Tongue (tissue), 2 donors: ENCODE data around the gene SLC46A3. TPM values are rescaled to one million over a fixed set of nuclear protein-coding genes. Genes with fewer than 3 reads are reported as not detected.
"Not testable (repeated sequence)": the region's sequence is repeated elsewhere in the genome, so short reads cannot be mapped to it uniquely, and the experiment has no call there.

Experiments used
- DNase-seq: peaks from one replicate; pipeline ENCODE4 v3.0.0-alpha.2; 2015
- total RNA-seq: library from RNA; depleted of rRNA; stranded (reverse); fragments of >200 nt; gene quantifications from one replicate; pipeline ENCODE4 v1.2.3, GENCODE V29; 2014

Gene SLC46A3
- total RNA-seq, 1 donor from 2014 or later: 2.2 TPM

DNA sequence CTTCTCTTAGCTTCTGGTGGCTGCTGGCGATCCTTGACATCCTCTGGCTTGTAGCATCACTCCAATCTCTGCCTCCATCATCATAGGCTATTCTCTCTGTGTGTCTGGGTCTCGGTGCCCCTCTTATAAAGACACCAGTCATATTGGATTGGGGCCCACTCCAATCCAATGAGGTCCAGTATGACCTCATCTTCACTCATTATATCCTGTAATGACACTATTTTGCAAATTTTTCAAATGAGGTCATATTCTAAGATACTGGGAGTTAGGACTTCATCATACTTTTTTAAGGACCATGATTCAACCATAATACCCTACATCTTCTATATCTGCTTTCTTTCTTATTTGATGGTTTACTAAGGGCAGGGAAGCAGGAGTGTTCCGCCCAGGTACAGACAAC lies 12.0 kb upstream of the SLC46A3 start:
- no peak for DNase-seq

DNA sequence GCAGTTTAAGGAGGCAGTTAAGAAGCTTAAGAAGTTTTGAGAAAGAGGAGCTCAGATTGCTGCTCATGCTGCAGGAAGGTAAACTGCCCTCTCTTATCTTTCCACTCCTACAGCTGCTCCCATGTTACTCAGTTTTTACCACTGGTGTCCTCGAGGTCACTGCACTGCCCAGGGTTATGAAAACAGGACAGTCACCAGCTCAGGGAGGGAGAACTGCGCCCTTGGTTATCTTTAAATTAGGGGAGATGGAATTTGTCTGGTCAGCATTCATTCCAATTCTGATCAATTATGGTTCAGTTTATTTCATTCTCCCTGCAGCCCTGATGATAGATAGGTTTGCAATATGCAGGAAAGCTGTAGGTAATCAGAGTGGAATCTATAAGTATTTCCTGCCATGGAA lies 10.8 kb upstream of the SLC46A3 start:
- DNase-seq: no peak

DNA sequence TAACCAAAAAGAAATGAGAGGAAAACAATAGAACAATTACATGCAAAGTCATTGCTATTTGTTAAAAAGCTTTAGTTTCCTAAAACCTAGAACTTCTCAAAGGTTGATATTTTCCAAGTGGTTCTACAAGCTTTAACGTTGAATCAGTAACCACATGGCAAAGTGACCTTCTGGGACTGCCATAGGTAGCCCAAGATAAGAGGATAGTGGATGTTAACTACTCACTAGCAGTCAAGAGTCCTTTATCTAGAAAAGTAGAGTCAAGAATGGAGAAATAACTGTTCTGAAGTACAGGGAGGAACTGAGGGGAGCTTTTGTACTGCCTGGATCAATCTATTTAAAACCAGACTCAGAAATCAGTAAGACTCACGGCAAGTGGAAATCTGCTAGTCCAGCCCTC lies 9.9 kb upstream of the SLC46A3 start:
- DNase-seq: no peak

GRCh38 chr13:28725046-28725610 lies 6.4 kb upstream of the SLC46A3 start:
- DNase-seq: no peak

DNA sequence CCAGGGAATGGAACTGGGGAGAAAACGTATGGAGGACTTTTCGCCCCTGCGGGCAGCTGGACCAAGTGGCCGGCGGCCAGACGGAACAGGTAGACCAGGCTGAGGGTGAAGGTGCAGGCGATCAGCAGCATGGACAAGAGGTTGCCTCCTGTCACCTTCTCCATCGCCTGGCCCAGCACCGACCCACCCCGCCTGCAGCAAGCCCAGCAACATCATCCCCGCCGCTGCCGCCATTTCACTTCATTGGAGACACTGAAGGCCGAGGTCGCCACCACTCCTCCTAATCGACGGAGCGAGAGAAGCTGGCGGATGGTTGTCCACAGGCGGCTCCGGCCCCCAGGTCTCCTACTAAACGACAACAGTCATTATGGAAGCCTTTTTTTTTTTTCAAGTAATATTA lies 5.0 kb upstream of the SLC46A3 start:
- DNase-seq: no peak

DNA sequence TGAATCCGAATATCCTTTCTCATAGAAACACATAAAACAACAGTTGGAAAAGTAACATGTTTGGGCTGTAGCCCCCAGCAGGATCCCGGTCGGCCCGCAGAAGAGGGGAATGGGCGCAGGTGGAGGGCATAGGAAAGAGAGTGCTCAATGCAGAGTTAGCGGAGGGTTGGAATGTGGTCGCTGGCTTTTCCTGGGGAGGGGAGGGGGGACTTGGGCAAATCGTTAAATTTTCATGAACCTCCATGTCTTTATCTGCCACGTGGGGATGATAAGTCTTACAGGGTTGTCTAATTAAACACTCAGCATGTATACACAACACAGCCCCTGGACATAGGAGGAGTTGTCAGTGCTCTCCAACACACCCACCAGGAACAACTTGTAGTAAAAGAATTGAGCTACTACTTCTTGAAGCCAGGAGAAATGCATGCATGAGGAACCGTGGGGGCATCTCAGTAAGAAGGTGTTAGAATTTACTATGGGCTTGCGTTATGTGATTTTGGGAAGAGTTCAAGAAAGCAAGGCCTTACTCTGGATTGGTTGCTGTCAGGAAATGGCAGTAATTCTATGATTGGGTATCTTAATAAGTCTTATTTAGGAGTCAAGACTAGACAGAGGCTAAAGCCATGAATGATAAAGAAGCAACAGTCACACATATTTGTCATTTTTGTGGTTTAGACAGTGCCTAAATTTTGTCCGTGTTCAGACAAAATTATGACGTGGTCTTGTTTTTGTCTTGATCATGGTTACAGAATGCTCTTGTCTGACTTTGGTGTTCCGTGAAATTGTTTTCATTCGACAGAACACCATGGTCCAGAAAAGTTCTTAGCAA lies 671 bp upstream of the SLC46A3 start:
- no peak for DNase-seq

DNA sequence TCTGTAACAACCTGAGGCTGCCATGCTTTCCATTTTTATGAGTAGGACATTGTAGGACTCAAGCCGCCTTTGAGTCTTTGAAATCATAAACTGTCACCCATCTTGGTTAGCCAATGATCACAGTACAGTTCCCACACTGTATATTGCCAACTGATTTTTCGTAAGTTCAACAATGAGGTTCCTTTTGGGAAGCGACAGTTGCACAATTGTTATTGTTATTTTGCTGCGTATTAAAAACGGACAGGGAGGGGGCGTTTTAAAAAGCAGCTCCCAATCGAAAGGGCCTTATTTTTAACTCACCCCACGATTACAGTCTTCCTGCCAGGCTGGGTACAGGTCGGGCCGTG lies 601 bp downstream of the SLC46A3 start:
- DNase-seq: peak; percentile 24

GRCh38 chr13:28717170-28717569 lies 1.6 kb downstream of the SLC46A3 start:
- DNase-seq: no peak

DNA sequence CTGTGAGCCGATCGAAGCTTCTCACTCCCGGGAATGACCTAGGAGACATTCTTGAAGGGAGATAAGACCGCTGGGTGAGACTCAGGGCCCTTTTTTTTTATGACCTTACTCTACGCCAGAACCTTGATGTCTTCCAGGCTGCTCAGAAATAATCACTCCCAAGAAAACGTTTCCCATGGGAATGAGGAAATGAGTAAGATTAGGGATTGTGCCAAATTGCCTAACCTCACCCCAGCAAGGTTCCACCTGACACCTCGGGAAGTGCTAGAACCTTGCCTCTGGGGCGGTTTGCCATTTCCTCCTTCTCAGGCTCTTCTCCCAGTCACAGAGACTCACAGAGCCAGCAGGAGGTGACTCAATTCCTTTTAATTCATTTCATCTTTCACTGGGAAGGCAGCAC lies 2.3 kb downstream of the SLC46A3 start:
- no peak for DNase-seq

- DNase-seq: no peak
These were observed 4.1 kb downstream of the SLC46A3 start for GRCh38 chr13:28714651-28715050.

DNA sequence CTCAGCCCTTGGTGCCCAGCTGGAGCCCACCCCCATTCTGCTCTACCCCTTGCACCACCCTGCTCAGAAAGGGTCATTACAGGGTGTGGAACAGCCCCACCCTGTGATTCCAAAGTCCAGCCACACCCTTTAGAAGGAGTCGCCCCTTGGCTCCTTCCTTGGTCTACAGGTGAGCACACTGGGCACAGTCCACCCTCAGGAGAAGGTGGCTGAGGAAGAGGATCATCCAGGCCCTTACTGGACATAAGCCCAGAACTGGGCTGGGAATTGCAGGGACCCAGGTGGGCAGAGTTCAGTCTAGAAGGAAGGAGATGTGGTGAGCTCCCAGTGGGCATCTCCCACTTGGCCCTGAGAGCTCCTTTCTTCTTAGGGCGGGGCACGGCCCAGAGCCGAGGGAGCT lies 8.6 kb downstream of the SLC46A3 start:
- DNase-seq: no peak

DNA sequence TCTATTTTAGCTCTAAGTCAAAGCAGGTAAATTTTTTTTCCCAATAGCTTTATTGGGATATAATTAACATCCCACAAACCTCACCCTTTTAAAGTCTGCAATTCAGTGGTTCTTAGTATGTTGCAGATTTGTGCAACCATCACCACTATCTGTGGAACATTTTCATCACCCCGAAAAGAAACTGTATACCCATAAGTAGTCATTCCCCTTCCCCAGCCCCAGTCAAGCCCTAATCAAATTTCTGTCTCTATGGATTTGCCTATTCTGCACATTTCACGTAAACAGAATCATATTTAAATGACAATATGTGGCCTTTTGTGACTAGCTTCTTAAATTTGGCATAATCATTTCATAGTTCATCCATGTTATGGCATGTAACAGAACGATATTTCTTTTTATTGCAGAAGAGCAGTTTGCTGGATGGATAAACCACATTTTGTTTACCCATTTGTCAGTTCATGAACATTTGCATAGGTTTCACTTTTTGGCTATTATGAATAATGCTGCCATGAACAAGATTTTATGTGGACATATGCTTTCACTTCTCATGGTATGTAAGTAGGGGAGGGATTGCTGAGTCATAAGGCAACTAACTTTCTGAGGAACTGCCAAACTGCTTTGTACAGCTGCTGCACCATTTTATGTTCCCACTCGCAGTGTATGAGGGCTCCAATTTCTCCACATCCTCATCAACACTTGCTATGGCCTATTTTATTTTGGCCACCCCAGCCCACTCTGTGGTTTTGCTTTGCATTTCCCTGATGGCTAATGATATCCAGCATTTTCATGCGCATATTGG lies 10.9 kb downstream of the SLC46A3 start:
- peak; percentile 54 for DNase-seq

DNA sequence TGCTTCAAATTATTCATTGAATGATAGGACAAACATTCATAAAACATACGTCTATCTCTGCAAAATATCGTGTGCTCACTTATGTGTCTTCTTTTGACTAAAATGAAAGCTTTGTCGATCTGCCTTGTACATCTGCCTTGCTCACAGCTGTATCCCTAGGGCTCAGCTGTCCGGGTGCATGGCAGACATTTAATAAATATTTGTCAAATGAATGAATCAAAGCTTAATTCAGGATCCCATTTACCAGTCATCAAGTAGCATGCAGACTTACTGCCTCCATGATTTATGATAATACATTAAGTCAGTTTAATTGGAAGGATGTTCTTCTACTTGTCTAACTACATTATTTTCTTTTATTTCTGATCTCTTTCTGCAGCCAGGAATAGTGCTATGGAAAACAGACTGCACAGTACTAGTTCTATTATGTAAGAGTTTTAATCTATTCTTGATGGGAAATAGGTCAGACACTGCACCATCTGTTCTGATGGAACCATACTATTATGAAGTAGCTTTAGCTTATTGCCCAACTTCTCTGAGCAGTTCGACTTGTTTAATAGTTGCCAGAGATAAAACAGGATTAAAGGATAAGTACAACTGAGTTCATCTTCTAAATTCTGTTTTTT lies 13.2 kb downstream of the SLC46A3 start:
- no peak for DNase-seq

DNA sequence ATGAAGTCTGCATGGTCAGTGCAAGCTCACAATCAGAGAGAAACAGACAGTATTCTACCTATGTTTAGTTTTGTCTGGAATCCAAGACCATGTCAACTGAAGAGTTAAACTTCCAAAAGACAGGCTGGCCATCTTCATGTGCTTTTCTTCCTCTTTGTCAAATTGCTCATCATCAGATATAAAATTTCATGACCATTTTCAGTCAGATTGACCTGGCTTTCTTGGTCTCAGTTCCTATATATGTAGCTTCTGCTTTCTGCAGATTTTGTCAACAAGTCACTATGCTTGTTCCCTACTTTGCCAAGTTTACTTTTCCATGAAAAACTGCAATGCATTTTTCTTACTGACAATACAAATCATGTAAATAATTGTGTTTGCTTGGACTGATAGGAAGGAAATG lies 13.9 kb downstream of the SLC46A3 start:
- DNase-seq: no peak

GRCh38 chr13:28704282-28704681 lies 14.5 kb downstream of the SLC46A3 start:
- no peak for DNase-seq

DNA sequence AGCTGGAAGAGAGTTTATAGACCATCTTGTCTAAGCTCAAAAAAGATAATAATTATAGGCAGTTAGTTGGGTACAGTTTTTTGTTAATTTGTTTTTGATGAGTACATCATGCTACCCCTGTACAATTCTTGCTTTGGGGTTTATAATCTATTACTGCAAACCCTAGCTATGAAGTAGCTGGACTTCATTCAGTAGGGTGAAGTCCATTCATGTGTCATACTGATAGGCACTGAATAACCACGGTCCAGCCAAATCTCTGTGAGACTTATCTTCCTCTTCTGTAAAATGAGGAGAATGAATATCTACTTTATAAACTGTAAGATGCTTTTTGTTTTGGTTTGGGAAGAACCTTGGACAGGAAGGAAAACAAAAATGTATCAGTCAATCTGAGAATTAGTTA lies 19.5 kb downstream of the SLC46A3 start:
- DNase-seq: no peak

- DNase-seq: peak; percentile 58
These were observed 21.3 kb downstream of the SLC46A3 start for GRCh38 chr13:28697441-28697840.

DNA sequence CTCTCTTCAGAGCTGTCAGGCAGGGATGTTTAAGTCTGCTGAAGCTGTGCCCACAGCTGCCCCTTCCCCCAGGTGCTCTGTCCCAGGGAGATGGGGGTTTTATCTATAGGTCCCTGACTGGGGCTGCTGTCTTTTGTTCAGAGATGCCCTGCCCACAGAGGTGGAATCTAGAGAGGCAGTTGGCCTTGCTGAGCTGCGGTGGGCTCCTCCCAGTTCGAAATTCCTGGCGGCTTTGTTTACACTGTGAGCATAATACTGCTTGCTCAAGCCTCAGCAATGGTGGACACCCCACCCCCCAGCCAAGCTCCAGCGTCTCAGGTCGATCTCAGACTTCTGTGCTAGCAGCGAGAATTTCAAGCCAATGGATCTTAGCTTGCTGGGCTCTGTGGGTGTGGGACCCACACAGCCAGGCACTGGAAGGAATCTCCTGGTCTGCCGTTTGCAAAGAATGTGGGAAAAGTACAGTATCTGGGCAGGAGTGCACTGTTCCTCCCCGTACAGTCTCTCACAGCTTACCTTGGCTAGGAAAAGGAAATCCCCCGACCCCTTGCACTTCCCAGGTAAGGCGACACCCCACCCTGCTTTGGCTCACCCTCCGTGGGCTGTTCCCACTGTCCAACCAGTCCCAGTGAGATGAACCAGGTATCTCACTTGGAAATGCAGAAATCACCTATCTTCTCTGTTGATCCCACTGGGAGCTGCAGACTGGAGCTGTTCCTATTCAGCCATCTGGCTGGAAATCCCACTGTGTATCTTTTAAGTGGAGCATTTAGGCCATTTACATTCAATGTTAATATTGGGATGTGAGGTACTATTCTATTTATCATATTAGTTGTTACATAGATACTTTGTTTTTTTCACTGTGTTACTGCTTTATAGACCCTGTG lies 24.9 kb downstream of the SLC46A3 start:
- DNase-seq: not testable (repeated sequence)

GRCh38 chr13:28685892-28686291 lies 32.9 kb downstream of the SLC46A3 start:
- DNase-seq: no peak

DNA sequence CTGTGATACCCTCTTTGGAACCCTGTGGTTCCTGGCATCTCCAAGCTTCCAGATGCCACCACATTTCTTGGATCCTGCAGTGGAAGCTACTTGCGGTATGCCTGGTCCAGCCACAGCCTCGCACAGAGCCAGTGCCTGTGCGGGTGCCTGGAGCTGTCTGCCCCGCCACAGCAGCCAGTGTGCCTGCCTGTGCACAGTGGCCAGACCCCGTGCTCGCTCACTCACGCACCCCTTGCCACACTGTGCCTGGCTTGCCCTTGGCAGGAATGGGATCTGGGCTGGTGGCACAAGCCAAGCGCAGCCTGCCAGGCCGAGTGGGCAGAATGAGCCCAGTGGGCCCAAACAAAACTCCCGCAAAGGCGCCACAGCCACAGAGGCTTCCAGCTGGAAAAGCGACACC lies 33.7 kb downstream of the SLC46A3 start:
- DNase-seq: no peak

GRCh38 chr13:28684257-28684656 lies 34.5 kb downstream of the SLC46A3 start:
- no peak for DNase-seq

DNA sequence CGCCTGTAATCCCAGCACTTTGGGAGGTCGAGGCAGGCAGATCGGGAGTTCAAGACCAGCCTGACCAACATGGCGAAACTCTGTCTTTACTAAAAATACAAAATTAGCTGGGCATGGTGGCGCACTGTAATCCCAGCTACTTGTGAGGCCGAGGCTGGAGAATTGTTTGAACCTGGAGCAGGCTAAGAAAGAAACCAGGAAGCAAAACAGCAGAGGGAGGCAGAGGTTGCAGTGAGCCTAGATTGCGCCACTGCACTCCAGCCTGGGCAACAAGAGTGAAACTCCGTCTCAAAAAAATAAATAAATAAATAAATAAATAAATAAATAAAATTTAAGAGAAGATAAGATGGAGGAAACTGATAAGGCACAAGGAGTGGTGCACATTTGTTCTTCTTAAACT lies 35.6 kb downstream of the SLC46A3 start:
- DNase-seq: not testable (repeated sequence)
